ENCODE measurements around the gene CEP68.
"Not testable (repeated sequence)": the region's sequence is repeated elsewhere in the genome, so short reads cannot be mapped to it uniquely, and the experiment has no call there.

CEP68 gene, protein sequence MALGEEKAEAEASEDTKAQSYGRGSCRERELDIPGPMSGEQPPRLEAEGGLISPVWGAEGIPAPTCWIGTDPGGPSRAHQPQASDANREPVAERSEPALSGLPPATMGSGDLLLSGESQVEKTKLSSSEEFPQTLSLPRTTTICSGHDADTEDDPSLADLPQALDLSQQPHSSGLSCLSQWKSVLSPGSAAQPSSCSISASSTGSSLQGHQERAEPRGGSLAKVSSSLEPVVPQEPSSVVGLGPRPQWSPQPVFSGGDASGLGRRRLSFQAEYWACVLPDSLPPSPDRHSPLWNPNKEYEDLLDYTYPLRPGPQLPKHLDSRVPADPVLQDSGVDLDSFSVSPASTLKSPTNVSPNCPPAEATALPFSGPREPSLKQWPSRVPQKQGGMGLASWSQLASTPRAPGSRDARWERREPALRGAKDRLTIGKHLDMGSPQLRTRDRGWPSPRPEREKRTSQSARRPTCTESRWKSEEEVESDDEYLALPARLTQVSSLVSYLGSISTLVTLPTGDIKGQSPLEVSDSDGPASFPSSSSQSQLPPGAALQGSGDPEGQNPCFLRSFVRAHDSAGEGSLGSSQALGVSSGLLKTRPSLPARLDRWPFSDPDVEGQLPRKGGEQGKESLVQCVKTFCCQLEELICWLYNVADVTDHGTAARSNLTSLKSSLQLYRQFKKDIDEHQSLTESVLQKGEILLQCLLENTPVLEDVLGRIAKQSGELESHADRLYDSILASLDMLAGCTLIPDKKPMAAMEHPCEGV

DNA sequence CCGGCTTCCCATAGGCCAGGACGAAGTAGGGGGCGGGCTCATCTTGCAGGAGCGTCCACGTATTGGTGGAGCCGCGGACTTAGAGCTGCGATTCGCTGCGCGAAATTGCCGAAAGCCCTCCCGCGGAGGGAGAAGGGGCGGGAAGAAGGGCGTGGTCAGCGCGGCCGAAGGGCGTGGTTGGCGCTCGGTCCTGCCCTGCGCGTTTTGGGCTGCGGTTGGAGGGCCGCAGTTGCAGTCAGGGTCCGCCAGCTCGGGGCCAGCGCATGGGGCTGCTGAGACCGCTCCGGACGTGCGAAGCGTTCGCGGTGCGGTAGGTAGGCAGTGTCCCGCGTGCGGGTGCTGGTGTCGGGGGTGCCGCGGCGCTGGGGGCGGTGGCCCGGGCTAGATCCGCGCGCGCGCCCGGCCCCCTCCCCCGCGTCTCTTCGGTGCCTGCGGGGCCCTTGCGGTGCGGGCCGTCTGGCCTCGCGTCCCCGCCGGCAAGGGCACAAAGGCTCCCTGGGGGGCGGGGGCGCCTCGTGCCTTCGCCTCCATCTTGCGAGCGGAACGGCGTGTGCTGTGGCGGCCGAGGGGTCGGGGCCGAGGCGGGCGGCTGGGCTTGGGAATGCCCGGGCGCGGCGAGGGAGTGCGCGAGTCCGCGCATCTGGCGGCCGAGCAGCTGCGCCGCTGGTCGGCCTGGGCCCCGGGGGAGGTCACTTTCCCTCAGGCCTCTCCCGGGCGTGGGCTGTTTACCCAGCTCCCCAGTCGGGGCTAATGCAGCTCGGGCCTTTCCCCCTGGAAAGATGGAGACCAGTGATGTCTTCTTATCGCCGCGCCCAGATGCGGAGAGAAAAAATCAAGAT is at the start of gene CEP68:
TSS of gene CEP68 (plus strand) at position 202 of the 839 bp plus-strand sequence. CDS start 13,029 bp downstream, outside the sequence.
- TF ChIP-seq POLR2A (IDR thresholded peaks at IDR 0.05; ENCODE audit: low read depth, low read length): peak; percentile 91
- DNase-seq (ENCODE audit: insufficient read length, low spot score): peak; percentile 95
- peak; percentile 94 for FAIRE-seq

DNA sequence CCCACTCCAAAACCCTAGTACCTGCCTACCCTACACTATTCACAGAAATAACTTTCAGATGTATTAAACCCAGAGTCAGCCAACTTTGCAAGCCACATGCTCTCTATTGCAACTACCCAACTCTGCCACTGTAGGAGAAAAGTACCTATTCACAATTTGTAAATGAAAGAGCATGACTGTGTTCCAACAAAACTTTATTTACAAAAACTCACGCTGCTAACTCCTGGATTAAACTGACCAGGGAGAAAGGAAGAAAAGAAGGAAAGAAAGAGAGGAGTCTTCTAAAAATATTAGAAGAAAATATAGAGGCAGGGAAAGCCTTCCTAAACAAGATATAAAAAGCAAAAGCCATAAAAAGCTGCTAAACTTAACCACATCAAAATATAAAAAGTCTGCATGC is 42.4 kb upstream of the CEP68 start:
- DNase-seq (ENCODE audit: insufficient read length, low spot score) (no peak), FAIRE-seq (no peak)
- TF ChIP-seq POLR2A (IDR thresholded peaks at IDR 0.05; ENCODE audit: low read depth, low read length): no peak

DNA sequence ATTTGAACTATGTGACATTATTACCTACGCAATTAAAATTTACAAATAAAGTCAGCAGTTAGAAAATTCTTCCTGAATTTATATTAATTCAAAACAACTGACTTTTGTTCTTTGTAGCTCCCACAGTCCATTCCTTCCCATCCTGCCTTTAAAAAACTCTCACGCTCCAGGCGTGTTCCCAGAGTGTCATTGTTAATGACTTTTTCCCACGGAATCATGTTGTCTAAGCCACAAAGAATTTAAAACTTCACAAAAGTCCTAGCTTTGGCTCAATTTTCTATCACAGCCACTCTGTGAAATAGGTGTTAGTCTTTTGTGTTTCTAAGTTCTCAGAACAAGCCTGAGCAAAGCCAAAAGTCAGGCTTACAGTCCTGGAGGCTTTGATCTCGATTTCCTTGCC is 40.5 kb upstream of the CEP68 start:
- no peak for TF ChIP-seq POLR2A (IDR thresholded peaks at IDR 0.05; ENCODE audit: low read depth, low read length)
- DNase-seq (ENCODE audit: insufficient read length, low spot score) (no peak), FAIRE-seq (no peak)

DNA sequence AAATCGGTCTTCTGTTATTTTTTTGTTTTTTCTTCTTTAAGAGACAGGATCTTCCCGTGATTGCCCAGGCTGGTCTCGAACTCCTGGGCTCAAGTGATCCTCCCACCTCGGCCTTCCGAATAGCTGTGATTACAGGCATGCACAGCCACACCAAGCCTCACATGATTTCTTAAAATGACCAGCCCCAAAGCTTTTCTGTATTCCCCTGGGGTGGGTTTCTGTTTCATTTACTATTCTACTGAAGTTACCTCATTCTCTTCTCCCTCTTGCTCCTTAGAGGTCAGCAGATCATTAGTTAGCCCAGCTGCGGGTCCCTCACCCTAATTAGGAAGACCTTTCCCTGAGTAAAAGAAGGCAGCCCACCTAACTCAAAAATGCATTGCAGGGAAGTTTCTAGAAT is 39.4 kb upstream of the CEP68 start:
- DNase-seq (ENCODE audit: insufficient read length, low spot score) (no peak), FAIRE-seq (no peak)
- no peak for TF ChIP-seq POLR2A (IDR thresholded peaks at IDR 0.05; ENCODE audit: low read depth, low read length)

DNA sequence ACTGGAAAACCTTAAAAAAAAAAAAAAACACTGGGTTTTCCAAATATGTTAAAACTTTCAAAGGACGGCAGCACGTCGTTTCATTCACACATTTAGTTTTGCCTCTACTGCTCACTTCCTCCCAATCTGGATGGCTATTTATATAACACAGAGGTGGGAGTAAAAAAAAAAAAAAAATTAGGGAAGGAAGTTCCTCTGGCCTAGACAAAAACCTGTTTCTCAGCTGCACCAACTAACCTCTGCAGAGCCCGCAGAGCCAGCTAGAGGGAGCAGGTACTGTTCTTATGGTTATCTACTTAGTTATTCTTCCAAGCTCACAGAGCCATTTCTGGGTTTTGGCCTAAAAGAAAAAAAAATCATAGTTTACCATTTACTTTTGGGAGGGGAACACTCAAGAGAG is 38.9 kb upstream of the CEP68 start:
- no peak for FAIRE-seq
- DNase-seq (ENCODE audit: insufficient read length, low spot score): no peak
- TF ChIP-seq POLR2A (IDR thresholded peaks at IDR 0.05; ENCODE audit: low read depth, low read length): no peak

DNA sequence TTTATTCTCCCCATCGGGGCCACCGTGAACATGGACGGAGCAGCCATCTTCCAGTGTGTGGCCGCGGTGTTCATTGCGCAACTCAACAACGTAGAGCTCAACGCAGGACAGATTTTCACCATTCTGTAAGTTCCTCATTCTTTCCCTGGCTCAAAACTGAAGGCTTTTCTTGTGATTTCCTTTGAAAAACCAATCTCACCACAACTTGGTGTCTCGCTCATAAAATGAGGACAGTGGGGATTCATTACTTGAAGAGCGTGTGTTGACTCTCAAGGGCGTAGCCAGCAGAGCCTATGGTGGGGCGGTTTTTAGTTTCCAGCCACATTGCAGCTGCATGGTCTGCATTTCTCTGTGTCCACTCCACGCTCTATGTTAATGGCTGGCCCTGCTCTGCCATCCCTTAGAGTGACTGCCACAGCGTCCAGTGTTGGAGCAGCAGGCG is 38.1 kb upstream of the CEP68 start:
- FAIRE-seq: no peak
- TF ChIP-seq POLR2A (IDR thresholded peaks at IDR 0.05; ENCODE audit: low read depth, low read length): no peak
- DNase-seq (ENCODE audit: insufficient read length, low spot score): no peak

DNA sequence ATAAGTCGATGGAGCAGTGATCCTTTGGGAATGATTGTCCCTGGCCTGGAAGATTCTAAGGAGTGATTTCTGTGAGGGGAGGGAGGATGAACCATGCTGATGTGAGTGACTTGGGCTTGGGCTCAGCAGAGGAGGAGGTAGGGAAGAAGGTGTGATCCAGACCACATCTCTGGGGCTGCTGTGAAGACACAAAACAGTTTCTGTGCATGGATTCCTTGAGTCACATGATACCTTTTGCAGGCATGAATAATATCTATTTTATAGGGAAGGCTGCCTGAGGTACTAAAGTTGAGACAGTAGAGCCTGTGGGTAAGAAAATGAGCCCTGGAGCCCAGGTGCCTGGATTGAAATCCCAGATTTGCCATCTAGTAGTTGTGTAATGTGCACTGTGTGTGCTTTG is 37.2 kb upstream of the CEP68 start:
- no peak for TF ChIP-seq POLR2A (IDR thresholded peaks at IDR 0.05; ENCODE audit: low read depth, low read length)
- DNase-seq (ENCODE audit: insufficient read length, low spot score) (no peak), FAIRE-seq (no peak)

DNA sequence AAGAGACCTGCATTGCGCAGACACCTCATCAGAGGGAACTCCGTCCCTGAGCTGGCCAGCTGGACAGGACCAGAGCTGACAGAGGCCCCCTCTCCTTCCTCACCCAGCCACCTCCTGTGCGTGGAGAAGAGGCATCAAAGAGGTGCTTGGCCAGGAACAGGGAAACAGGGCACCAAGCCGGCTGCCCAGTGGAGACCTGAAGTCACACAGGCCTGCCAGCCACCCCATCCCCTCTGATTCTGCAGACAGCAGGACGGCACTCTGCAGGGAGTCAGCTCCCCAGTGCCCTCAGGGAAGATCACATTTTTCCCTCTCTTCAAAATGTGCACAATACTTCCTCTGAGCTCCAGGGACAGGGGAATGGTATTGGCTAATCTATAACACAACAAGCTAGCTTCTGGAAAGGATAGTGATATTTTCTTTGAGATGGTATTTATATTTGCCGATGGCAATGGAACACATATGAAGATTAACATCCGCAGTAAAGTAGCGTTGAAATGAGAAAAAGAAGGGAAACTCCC is 36.5 kb upstream of the CEP68 start:
- DNase-seq (ENCODE audit: insufficient read length, low spot score): no peak
- FAIRE-seq: no peak
- no peak for TF ChIP-seq POLR2A (IDR thresholded peaks at IDR 0.05; ENCODE audit: low read depth, low read length)

DNA sequence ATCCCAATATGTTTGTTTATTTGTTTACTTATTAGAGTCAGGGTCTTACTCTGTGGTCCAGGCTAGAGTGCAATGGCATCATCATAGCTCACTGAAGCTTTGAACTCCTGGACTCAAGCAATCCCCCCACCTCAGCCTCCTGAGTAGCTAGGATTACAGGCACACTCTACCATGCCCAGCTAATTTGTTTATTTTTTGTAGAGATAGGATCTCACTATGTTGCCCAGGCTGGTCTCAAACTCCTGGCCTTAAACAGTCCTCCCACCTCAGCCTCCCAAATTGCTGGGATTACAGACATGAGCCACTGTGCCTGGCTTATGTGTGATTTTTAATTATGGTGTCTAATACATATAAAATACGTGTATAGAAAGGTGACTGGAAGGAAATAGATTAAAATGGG is 36.0 kb upstream of the CEP68 start:
- FAIRE-seq; DNase-seq (ENCODE audit: insufficient read length, low spot score): not testable (repeated sequence)

DNA sequence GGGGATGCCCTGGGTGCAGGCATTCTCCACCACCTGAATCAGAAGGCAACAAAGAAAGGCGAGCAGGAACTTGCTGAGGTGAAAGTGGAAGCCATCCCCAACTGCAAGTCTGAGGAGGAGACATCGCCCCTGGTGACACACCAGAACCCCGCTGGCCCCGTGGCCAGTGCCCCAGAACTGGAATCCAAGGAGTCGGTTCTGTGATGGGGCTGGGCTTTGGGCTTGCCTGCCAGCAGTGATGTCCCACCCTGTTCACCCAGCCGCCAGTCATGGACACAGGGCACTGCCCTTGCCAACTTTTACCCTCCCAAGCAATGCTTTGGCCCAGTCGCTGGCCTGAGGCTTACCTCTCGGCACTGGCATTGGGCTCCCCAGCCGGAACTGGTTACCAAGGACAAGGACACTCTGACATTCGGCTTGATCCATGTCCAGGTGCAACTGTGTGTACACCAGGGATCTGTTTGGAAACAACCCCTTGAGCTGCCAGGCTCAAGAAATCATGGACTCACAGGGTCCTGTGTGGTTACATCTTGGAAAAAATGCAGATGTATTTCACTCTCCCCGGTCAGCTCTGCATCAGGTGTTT is 35.2 kb upstream of the CEP68 start:
- TF ChIP-seq POLR2A (IDR thresholded peaks at IDR 0.05; ENCODE audit: low read depth, low read length): no peak
- DNase-seq (ENCODE audit: insufficient read length, low spot score) (no peak), FAIRE-seq (no peak)

DNA sequence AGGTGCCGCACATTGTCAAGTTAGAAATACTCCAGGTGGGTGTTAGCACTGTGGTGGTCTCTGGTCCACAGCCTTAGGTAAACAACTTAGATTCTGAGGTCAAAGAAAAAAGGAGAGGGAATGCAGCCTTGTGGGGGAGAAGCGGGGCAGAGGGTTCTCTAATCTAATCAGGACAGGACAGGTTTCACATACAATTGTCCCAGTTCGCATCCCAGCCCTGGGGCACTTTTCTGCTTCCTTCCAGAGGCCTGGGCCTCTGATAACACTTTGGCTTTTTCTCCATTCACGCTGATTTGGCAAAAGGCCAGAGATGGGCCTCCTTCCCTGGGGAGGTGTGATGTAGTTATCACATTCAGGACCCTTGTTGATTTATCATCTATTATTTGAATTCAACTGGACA is 34.5 kb upstream of the CEP68 start:
- FAIRE-seq (no peak), DNase-seq (ENCODE audit: insufficient read length, low spot score) (no peak)
- TF ChIP-seq POLR2A (IDR thresholded peaks at IDR 0.05; ENCODE audit: low read depth, low read length): no peak

DNA sequence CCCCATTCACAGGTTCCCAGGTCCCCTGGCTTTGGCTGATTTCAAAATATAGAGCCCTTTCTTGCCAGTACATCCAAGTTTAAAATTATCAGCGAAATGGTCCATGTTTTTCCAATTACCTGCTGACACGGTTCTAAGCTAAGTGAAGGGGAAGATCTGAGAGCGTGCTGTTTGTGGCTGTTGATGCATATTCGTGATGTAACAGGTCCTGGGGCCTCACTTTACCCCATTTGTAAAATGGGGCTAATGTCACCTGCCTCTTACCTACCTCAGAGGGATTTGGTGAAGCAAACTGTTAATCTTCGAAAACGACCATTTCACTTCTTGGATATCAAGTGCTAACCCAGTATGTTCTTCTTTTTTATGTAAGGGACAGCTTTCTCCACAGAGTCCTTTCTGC is 34.0 kb upstream of the CEP68 start:
- no peak for DNase-seq (ENCODE audit: insufficient read length, low spot score)
- FAIRE-seq: no peak
- TF ChIP-seq POLR2A (IDR thresholded peaks at IDR 0.05; ENCODE audit: low read depth, low read length): no peak

DNA sequence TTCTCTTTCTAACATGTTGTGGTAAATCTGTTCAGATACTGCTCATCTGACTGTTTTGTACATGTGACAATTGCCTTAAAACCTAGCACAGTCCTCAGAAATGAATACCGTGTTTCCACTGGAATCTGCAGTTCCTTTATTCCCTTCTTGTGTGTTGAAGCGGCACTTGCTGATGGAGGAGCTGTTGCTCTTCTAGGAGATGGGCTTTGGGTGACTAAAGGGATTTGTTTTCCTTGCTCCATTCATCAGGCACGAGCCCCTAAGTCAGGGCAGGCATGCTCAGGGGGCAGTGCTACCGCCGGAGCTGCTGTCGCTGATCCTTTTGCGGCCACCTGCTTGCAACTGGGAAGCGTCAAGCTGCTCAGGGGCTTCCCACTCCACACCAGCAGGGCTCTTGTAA is 32.5 kb upstream of the CEP68 start:
- DNase-seq (ENCODE audit: insufficient read length, low spot score) (no peak), FAIRE-seq (no peak)
- TF ChIP-seq POLR2A (IDR thresholded peaks at IDR 0.05; ENCODE audit: low read depth, low read length): no peak

Measured in H54 (cell line).